Measurements from ENCODE around the gene CACNA1G. TPM values are rescaled to one million over a fixed set of nuclear protein-coding genes. Genes with fewer than 3 reads are reported as not detected.

Gene CACNA1G
- total RNA-seq, 1 experiment from 2014 or later, result 0.04 TPM

DNA sequence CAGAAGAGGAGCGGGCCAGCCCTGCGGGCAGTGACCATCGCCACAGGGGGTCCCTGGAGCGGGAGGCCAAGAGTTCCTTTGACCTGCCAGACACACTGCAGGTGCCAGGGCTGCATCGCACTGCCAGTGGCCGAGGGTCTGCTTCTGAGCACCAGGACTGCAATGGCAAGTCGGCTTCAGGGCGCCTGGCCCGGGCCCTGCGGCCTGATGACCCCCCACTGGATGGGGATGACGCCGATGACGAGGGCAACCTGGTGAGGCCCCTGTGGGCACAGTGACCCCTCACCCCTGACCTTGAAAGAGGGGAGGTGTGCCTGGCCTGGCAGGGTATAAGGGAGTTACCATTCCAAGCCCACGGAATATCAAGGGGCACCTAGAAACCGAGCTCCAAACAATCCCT is 39.1 kb downstream of the CACNA1G start:
- CTCF ChIA-PET, result no interaction called here
- no TSS peak for BruUV-seq (replicated peaks)
- H3K9me2 ChIP-seq (replicated peaks; ENCODE audit: low read length), result no peaks in the 10 kb centered on the region
- no peak overlapping the region for H2AFZ ChIP-seq (ENCODE audit: low read length)
- TF ChIP-seq EZH2phosphoT487 (IDR thresholded peaks at IDR 0.05; ENCODE audit: borderline replicate concordance, low read length) (no peak), EZH2 (IDR thresholded peaks at IDR 0.05; ENCODE audit: low read length, unreplicated experiment) (no peak)
- TF ChIP-seq, protein P1, sequence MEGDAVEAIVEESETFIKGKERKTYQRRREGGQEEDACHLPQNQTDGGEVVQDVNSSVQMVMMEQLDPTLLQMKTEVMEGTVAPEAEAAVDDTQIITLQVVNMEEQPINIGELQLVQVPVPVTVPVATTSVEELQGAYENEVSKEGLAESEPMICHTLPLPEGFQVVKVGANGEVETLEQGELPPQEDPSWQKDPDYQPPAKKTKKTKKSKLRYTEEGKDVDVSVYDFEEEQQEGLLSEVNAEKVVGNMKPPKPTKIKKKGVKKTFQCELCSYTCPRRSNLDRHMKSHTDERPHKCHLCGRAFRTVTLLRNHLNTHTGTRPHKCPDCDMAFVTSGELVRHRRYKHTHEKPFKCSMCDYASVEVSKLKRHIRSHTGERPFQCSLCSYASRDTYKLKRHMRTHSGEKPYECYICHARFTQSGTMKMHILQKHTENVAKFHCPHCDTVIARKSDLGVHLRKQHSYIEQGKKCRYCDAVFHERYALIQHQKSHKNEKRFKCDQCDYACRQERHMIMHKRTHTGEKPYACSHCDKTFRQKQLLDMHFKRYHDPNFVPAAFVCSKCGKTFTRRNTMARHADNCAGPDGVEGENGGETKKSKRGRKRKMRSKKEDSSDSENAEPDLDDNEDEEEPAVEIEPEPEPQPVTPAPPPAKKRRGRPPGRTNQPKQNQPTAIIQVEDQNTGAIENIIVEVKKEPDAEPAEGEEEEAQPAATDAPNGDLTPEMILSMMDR (conservative IDR thresholded peaks at IDR 0.05; ENCODE audit: low read depth, low read length), result no peak
- H3K27me3 ChIP-seq (ENCODE audit: low read length), result no peaks in the 10 kb centered on the region
- H3K36me3 ChIP-seq (ENCODE audit: low read depth, low read length), result no peaks in the 10 kb centered on the region
- no peak overlapping the region for H3K4me2 ChIP-seq (ENCODE audit: low read length)
- DNase-seq, result no peak
- intact Hi-C loops (cut with micrococcal nuclease), result no loop called here
- H3K4me3 ChIP-seq (ENCODE audit: low read length), result no peak overlapping the region
- no peaks in the 10 kb centered on the region for H3F3A ChIP-seq (ENCODE audit: low read length, unreplicated experiment)
- no peak overlapping the region for H3K27ac ChIP-seq (ENCODE audit: low read length)
- H3K9ac ChIP-seq (ENCODE audit: low read length), result no peak overlapping the region
- no peaks in the 10 kb centered on the region for H4K20me1 ChIP-seq (ENCODE audit: low read length)
- no peaks in the 10 kb centered on the region for H3K9me3 ChIP-seq (ENCODE audit: low read length)
- POLR2A ChIA-PET (ENCODE audit: unreplicated experiment), result no interaction called here
- H3K4me1 ChIP-seq (ENCODE audit: insufficient read depth, low read length), result no peaks in the 10 kb centered on the region
- H3K79me2 ChIP-seq (ENCODE audit: low read length), result no peaks in the 10 kb centered on the region
- no peak for ATAC-seq

DNA sequence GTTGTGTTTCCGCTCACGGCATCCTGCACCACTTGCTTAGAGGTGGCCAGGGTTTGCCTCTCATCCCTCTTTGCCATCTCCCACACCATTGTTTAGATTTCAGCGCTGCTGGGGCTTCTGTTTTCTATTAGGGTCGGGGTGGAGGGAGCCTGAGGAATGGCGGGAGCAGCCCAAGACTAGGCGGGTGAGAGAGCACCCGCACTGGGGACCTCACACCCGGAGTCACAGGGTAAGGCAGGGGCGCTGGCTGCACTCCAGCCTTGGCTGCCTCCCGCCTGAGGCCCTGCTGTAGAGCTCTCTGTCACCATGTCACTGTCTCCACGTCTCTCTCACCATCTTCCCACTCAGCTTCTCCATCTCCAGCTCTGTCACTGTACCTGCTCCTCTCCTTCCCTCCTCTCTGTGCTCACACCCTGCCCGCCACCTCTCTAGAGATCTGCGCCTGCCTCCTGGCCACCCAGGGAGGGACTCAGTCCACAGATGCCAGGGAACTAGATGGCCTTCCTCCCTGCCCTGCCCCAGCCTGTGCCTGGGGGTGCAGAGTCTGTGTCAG is 41.4 kb downstream of the CACNA1G start:
- Histone ChIP-seq H3K9me2 (replicated peaks; ENCODE audit: low read length) (no peaks in the 10 kb centered on the region), H3K27me3 (ENCODE audit: low read length) (no peaks in the 10 kb centered on the region), H3K9ac (ENCODE audit: low read length) (no peak overlapping the region), H2AFZ (ENCODE audit: low read length) (no peak overlapping the region), H3F3A (ENCODE audit: low read length, unreplicated experiment) (no peaks in the 10 kb centered on the region), H4K20me1 (ENCODE audit: low read length) (no peaks in the 10 kb centered on the region), H3K4me1 (ENCODE audit: insufficient read depth, low read length) (no peaks in the 10 kb centered on the region), H3K27ac (ENCODE audit: low read length) (no peak overlapping the region), H3K4me3 (ENCODE audit: low read length) (no peak overlapping the region), H3K9me3 (ENCODE audit: low read length) (no peaks in the 10 kb centered on the region), H3K4me2 (ENCODE audit: low read length) (no peak overlapping the region), H3K79me2 (ENCODE audit: low read length) (no peaks in the 10 kb centered on the region), H3K36me3 (ENCODE audit: low read depth, low read length) (no peaks in the 10 kb centered on the region)
- TF ChIP-seq, protein P1 (conservative IDR thresholded peaks at IDR 0.05; ENCODE audit: low read depth, low read length), result no peak
- TF ChIP-seq EZH2phosphoT487 (IDR thresholded peaks at IDR 0.05; ENCODE audit: borderline replicate concordance, low read length) (no peak), EZH2 (IDR thresholded peaks at IDR 0.05; ENCODE audit: low read length, unreplicated experiment) (no peak)
- intact Hi-C loops (cut with micrococcal nuclease), result no loop called here
- ATAC-seq (no peak), DNase-seq (no peak)
- CTCF ChIA-PET, result no interaction called here
- POLR2A ChIA-PET (ENCODE audit: unreplicated experiment), result no interaction called here
- no TSS peak for BruUV-seq (replicated peaks)

DNA sequence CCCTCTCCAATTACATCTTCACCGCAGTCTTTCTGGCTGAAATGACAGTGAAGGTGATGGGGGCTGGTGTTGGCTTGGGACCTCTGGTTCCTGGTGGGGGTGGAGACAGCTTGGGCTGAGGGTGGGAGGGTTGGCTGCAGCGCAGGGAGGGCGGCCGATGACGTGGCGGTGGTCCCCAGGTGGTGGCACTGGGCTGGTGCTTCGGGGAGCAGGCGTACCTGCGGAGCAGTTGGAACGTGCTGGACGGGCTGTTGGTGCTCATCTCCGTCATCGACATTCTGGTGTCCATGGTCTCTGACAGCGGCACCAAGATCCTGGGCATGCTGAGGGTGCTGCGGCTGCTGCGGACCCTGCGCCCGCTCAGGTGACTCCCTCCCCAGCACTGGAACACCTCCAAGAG is 42.3 kb downstream of the CACNA1G start:
- H4K20me1 ChIP-seq (ENCODE audit: low read length), result no peaks in the 10 kb centered on the region
- H3K4me3 ChIP-seq (ENCODE audit: low read length), result no peak overlapping the region
- no peaks in the 10 kb centered on the region for H3K4me1 ChIP-seq (ENCODE audit: insufficient read depth, low read length)
- H3K79me2 ChIP-seq (ENCODE audit: low read length), result no peaks in the 10 kb centered on the region
- DNase-seq (no peak), ATAC-seq (no peak)
- no TSS peak for BruUV-seq (replicated peaks)
- no peak overlapping the region for H3K4me2 ChIP-seq (ENCODE audit: low read length)
- H3K27ac ChIP-seq (ENCODE audit: low read length), result no peak overlapping the region
- POLR2A ChIA-PET (ENCODE audit: unreplicated experiment), result no interaction called here
- no peaks in the 10 kb centered on the region for H3F3A ChIP-seq (ENCODE audit: low read length, unreplicated experiment)
- intact Hi-C loops (cut with micrococcal nuclease), result no loop called here
- TF ChIP-seq EZH2phosphoT487 (IDR thresholded peaks at IDR 0.05; ENCODE audit: borderline replicate concordance, low read length), result no peak
- TF ChIP-seq, protein P1 (conservative IDR thresholded peaks at IDR 0.05; ENCODE audit: low read depth, low read length), result no peak
- TF ChIP-seq EZH2 (IDR thresholded peaks at IDR 0.05; ENCODE audit: low read length, unreplicated experiment), result no peak
- CTCF ChIA-PET, result no interaction called here
- no peaks in the 10 kb centered on the region for H3K9me3 ChIP-seq (ENCODE audit: low read length)
- H3K9ac ChIP-seq (ENCODE audit: low read length), result no peak overlapping the region
- no peaks in the 10 kb centered on the region for H3K27me3 ChIP-seq (ENCODE audit: low read length)
- H3K9me2 ChIP-seq (replicated peaks; ENCODE audit: low read length), result no peaks in the 10 kb centered on the region
- no peaks in the 10 kb centered on the region for H3K36me3 ChIP-seq (ENCODE audit: low read depth, low read length)
- H2AFZ ChIP-seq (ENCODE audit: low read length), result no peak overlapping the region

All from PC-3 (cell line).